ENCODE data around the gene KRT2.

GRCh38 chr12:52670506-52670905 is 18.5 kb upstream of the KRT2 start:
- TF ChIP-seq ZNF639 (tag by site-specific recombination; IDR thresholded peaks at IDR 0.05) (no peak), HOXA7 (CRISPR knock-in tag; IDR thresholded peaks at IDR 0.05; ENCODE audit: borderline replicate concordance) (no peak), ZNF274 (IDR thresholded peaks at IDR 0.05; ENCODE audit: low read length) (no peak), ZNF274 (tag by site-specific recombination; IDR thresholded peaks at IDR 0.05; ENCODE audit: borderline replicate concordance) (no peak), CTCF (tag by site-specific recombination; IDR thresholded peaks at IDR 0.05) (no peak), SP2 (tag by site-specific recombination; IDR thresholded peaks at IDR 0.05) (no peak), ZNF146 (tag by site-specific recombination; IDR thresholded peaks at IDR 0.05) (no peak), SETDB1 (IDR thresholded peaks at IDR 0.05; ENCODE audit: insufficient read length, low read length) (no peak)
- TF ChIP-seq, protein P1, sequence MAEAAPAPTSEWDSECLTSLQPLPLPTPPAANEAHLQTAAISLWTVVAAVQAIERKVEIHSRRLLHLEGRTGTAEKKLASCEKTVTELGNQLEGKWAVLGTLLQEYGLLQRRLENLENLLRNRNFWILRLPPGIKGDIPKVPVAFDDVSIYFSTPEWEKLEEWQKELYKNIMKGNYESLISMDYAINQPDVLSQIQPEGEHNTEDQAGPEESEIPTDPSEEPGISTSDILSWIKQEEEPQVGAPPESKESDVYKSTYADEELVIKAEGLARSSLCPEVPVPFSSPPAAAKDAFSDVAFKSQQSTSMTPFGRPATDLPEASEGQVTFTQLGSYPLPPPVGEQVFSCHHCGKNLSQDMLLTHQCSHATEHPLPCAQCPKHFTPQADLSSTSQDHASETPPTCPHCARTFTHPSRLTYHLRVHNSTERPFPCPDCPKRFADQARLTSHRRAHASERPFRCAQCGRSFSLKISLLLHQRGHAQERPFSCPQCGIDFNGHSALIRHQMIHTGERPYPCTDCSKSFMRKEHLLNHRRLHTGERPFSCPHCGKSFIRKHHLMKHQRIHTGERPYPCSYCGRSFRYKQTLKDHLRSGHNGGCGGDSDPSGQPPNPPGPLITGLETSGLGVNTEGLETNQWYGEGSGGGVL (tag by site-specific recombination; IDR thresholded peaks at IDR 0.05): no peak
